B cell (primary cell): ENCODE data around the gene S100A8. TPM values are rescaled to one million over a fixed set of nuclear protein-coding genes. Genes with fewer than 3 reads are reported as not detected.

Experiments
- ATAC-seq: fragments of 200-7000 bp; cut with Tn5 transposase; one replicate; pipeline ENCODE4 v1.10.0; 2021; ENCODE audit warnings: low read depth, mild to moderate bottlenecking, moderate number of reproducible peaks, moderate library complexity
- CTCF ChIA-PET: fragments of 350-600 bp; sonication (Branson Sonifier 250); formaldehyde crosslinking; loops from one replicate; lab custom pipeline; 2021; ENCODE audit warnings: antibody characterized with exemption, inconsistent platforms; lab: Charles Lee
- POLR2A ChIA-PET: fragments of 350-600 bp; sonication (Branson Sonifier 250); formaldehyde crosslinking; loops from one replicate; lab custom pipeline; 2021; ENCODE audit warnings: antibody characterized with exemption; lab: Charles Lee
- DNase-seq: peaks from one replicate; pipeline ENCODE4 v3.0.0; 2013
- H2AFZ ChIP-seq: 2 replicates; pipeline ENCODE4 v1.6.1; 2012; ENCODE audit warnings: mild to moderate bottlenecking, low read depth, low read length; ENCODE audit not compliant: insufficient read depth, poor library complexity, severe bottlenecking
- H3K27ac ChIP-seq, 2 donors: 1 replicate in 1 of 2; 2 replicates in 1 of 2; pipeline ENCODE4 v1.5.1; 2012 to 2013; ENCODE audit warnings: low read length in 2 of 2, mild to moderate bottlenecking in 2 of 2, moderate library complexity in 1 of 2
- H3K27me3 ChIP-seq, 4 experiments: fragments of 200-600 bp in 1 of 4; sonication (generic) in 1 of 4; replicated peaks in 1 of 4; 1 replicate in 2 of 4; 2 replicates in 2 of 4; pipeline versions ENCODE4 v1.6.1 to v1.7.0; 2013 to 2016; ENCODE audit warnings: low read length in 3 of 4, mild to moderate bottlenecking in 2 of 4, mixed read lengths in 1 of 4, moderate library complexity in 1 of 4; ENCODE audit not compliant: insufficient read depth in 4 of 4, control insufficient read depth in 3 of 4; ENCODE audit errors: control extremely low read depth in 1 of 4
- H3K36me3 ChIP-seq, 2 experiments: replicated peaks in 1 of 2; 1 replicate in 1 of 2; 2 replicates in 1 of 2; pipeline versions ENCODE4 v1.6.1 to v1.7.1; 2013; ENCODE audit warnings: low read length in 1 of 2; ENCODE audit not compliant: insufficient read depth in 2 of 2, control insufficient read depth in 1 of 2; ENCODE audit errors: control extremely low read depth in 1 of 2, extremely low read depth in 1 of 2
- H3K4me1 ChIP-seq, 2 donors: fragments of 200-600 bp in 1 of 2; sonication (generic) in 1 of 2; 1 replicate in 1 of 2; 2 replicates in 1 of 2; pipeline versions ENCODE4 v1.5.1 to v1.6.1; 2013 to 2017; ENCODE audit warnings: low read length in 2 of 2; ENCODE audit not compliant: control insufficient read depth in 2 of 2, insufficient read depth in 2 of 2
- H3K4me2 ChIP-seq: replicated peaks from 2 replicates; pipeline ENCODE3; 2012; ENCODE audit warnings: mild to moderate bottlenecking, low read depth, low read length; ENCODE audit not compliant: poor library complexity, severe bottlenecking
- H3K4me3 ChIP-seq, 5 experiments: fragments of 200-600 bp in 1 of 5; sonication (generic) in 1 of 5; 1 replicate in 3 of 5; 2 replicates in 2 of 5; pipeline versions ENCODE4 v1.5.1 to v1.7.0; 2011 to 2016; ENCODE audit warnings: low read length in 4 of 5, mild to moderate bottlenecking in 4 of 5, low read depth in 2 of 5, control low read depth in 1 of 5, moderate library complexity in 1 of 5; ENCODE audit not compliant: insufficient read depth in 1 of 5; ENCODE audit errors: control extremely low read depth in 1 of 5, extremely low read depth in 1 of 5
- H3K79me2 ChIP-seq: fragments of 200-600 bp; sonication (generic); one replicate; pipeline ENCODE4 v1.6.0; 2016; ENCODE audit warnings: low read length; ENCODE audit not compliant: control insufficient read depth, insufficient read depth
- H3K9ac ChIP-seq: fragments of 200-600 bp; sonication (generic); 2 replicates; pipeline ENCODE4 v1.6.1; 2017; ENCODE audit warnings: mild to moderate bottlenecking, low read length, moderate library complexity
- H3K9me3 ChIP-seq, 3 donors: one replicate each; pipeline versions ENCODE4 v1.6.1 to v1.7.1; 2013; ENCODE audit warnings: low read length in 2 of 3; ENCODE audit not compliant: control insufficient read depth in 2 of 3, insufficient read depth in 1 of 3; ENCODE audit errors: control extremely low read depth in 1 of 3
- H4K20me1 ChIP-seq: 2 replicates; pipeline ENCODE4 v1.6.0; 2012; ENCODE audit warnings: mild to moderate bottlenecking, low read length; ENCODE audit not compliant: insufficient read depth, control insufficient read depth, poor library complexity, severe bottlenecking
- H3K27ac Mint-ChIP-seq: one replicate; pipeline ENCODE4 v1.8.0; 2021; ENCODE audit warnings: mixed read lengths
- H3K27me3 Mint-ChIP-seq: one replicate; pipeline ENCODE4 v1.8.0; 2021; ENCODE audit warnings: mixed read lengths
- H3K4me1 Mint-ChIP-seq: one replicate; pipeline ENCODE4 v1.8.0; 2021; ENCODE audit warnings: mixed read lengths
- H3K4me3 Mint-ChIP-seq: one replicate; pipeline ENCODE4 v1.8.0; 2021; ENCODE audit warnings: mixed read lengths
- H3K9me3 Mint-ChIP-seq: one replicate; pipeline ENCODE4 v1.8.0; 2022; ENCODE audit warnings: mixed read lengths; ENCODE audit not compliant: insufficient read depth
- EZH2 ChIP-seq: IDR thresholded peaks from 2 replicates; pipeline ENCODE4 v1.6.1; 2012; ENCODE audit warnings: borderline replicate concordance, low read depth, mild to moderate bottlenecking, moderate library complexity, low read length; ENCODE audit not compliant: insufficient read depth, poor library complexity, severe bottlenecking
- WGBS: methylation state at CpG from one replicate; pipeline ENCODE4 v1.1.5; 2013; ENCODE audit warnings: missing lambda C conversion rate; ENCODE audit not compliant: insufficient coverage; 5-methylcytosine and 5-hydroxymethylcytosine counted together
- intact Hi-C: fragments of 100-400 bp; cut with micrococcal nuclease; formaldehyde crosslinking; loops from one replicate; pipeline ENCODE4 v1.10.0; 2022
- polyA plus RNA-seq: library from polyadenylated mRNA; depleted of rRNA; stranded (reverse); fragments of >200 nt; gene quantifications from 2 replicates; pipeline ENCODE4 v1.2.3, GENCODE V29; 2012
- total RNA-seq, 2 donors: library from RNA; stranded (reverse); fragments of 120-200 nt in 1 of 2; gene quantifications; 1 replicate in 1 of 2; 2 replicates in 1 of 2; pipeline versions ENCODE4 v1.2.3 to v1.2.4, GENCODE V29; 2013 to 2022
- TF ChIP-seq, protein P1 (sequence below): fragments of 200-600 bp; IDR thresholded peaks from one replicate; pipeline ENCODE4 v1.8.0; 2022; ENCODE audit warnings: antibody characterized with exemption, mild to moderate bottlenecking

Gene S100A8
- total and polyA plus RNA-seq, 2 donors (not counting 1 experiment from before 2014, with no cell fraction given): 3.3 to 16.7 TPM

DNA sequence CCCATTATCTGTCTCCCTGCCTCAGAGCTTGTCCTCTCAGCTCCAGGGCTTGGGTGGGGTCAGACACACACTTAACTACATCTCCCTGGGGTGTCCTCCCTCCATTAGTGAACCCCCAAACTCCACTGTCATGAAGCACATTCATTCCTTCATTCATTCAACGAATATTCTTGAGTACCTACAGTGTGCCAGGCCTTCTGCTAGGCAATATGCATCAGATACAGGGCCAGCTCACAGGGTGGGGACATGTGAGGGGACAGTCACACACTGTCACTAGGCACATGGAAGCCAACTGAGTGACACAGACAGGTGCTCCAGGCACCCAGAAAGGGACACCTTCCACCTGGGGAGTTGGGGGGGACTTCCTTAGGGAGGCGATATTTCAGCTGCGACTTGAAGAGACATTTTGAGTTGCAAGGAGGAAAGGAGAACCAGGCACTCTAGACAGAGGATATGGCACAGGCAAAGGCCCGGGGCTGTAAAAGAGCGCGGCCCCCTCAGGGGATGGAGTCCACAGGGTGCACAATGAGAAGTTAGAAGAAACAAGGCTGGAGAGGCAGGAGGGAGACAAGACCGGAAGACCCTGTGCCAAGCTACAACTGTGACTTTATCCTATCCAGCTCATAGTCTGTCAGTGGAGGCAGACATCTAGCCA is 8.7 kb upstream of the S100A8 start:
- POLR2A ChIA-PET: no interaction called here
- CTCF ChIA-PET: interaction anchor here (1.1 kb wide), 1 partner anchor 97 kb away, joined by 4 read pairs; no protein-coding TSS in a partner anchor
- H3K4me2 ChIP-seq: no peak overlapping the region

More for the DNA sequence above, 8.7 kb upstream of the S100A8 start:
- WGBS: 93% methylated on average over 7 of the region's 7 CpGs
- Histone ChIP-seq H4K20me1 (no peaks in the 10 kb centered on the region), H3K27ac (no peak overlapping the region), H3K9ac (no peak overlapping the region), H3K4me1 (no peaks in the 10 kb centered on the region), H3K79me2 (no peaks in the 10 kb centered on the region), H3K9me3 (no peaks in the 10 kb centered on the region), H3K27me3 (peaks cover 0 to 3% (median 0%) of the 10 kb centered on the region in 4 experiments), H3K36me3 (no peaks in the 10 kb centered on the region), H3K4me3 (no peak overlapping the region), H2AFZ (no peak overlapping the region)
- ATAC-seq (no peak), DNase-seq (no peak)
- TF ChIP-seq EZH2: no peak
- TF ChIP-seq, protein P1, sequence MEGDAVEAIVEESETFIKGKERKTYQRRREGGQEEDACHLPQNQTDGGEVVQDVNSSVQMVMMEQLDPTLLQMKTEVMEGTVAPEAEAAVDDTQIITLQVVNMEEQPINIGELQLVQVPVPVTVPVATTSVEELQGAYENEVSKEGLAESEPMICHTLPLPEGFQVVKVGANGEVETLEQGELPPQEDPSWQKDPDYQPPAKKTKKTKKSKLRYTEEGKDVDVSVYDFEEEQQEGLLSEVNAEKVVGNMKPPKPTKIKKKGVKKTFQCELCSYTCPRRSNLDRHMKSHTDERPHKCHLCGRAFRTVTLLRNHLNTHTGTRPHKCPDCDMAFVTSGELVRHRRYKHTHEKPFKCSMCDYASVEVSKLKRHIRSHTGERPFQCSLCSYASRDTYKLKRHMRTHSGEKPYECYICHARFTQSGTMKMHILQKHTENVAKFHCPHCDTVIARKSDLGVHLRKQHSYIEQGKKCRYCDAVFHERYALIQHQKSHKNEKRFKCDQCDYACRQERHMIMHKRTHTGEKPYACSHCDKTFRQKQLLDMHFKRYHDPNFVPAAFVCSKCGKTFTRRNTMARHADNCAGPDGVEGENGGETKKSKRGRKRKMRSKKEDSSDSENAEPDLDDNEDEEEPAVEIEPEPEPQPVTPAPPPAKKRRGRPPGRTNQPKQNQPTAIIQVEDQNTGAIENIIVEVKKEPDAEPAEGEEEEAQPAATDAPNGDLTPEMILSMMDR: no peak
- Mint-ChIP-seq H3K4me1 (no peaks in the 10 kb centered on the region), H3K27ac (no peak overlapping the region), H3K27me3 (peaks cover 39% of the 10 kb centered on the region), H3K9me3 (no peaks in the 10 kb centered on the region), H3K4me3 (no peak overlapping the region)
- intact Hi-C loops: no loop called here
